Pancreas (tissue), 10 donors: Measurements from ENCODE around the gene ACIN1. TPM values are rescaled to one million over a fixed set of nuclear protein-coding genes. Genes with fewer than 3 reads are reported as not detected.

Experiments used
- ATAC-seq, 4 donors: fragments of 200-7000 bp; cut with Tn5 transposase; one replicate each; pipeline versions ENCODE4 v1.8.0 to v1.9.1; 2020; ENCODE audit warnings: mild to moderate bottlenecking in 4 of 4, moderate library complexity in 4 of 4
- DNase-seq, 6 donors: peaks; one replicate each; pipeline ENCODE4 v3.0.0-alpha.2; 2020
- FAIRE-seq: peaks from 2 replicates; lab custom pipeline; 2012; peaks lifted over from hg19 to GRCh38; lab: Jason Lieb, UNC
- H3K27ac ChIP-seq, 4 donors: fragments of 200-600 bp; sonication (generic); 1 replicate in 3 of 4; 2 replicates in 1 of 4; pipeline versions ENCODE4 v1.5.0 to v1.8.0; 2020
- H3K27me3 ChIP-seq, 4 donors: fragments of 200-600 bp; one replicate each; pipeline ENCODE4 v1.8.0; 2021
- H3K36me3 ChIP-seq, 3 donors: fragments of 200-600 bp; sonication (generic) in 1 of 3; one replicate each; pipeline versions ENCODE4 v1.5.0 to v1.8.0; 2020 to 2021
- H3K4me1 ChIP-seq, 3 donors: fragments of 200-600 bp; one replicate each; pipeline ENCODE4 v1.8.0; 2021
- H3K4me3 ChIP-seq, 4 donors: fragments of 200-600 bp; sonication (generic) in 2 of 4; one replicate each; pipeline versions ENCODE4 v1.5.0 to v1.8.0; 2020 to 2021
- H3K9me3 ChIP-seq, 4 donors: fragments of 200-600 bp; one replicate each; pipeline ENCODE4 v1.8.0; 2021
- WGBS, 2 donors: extraction: QIAGEN DNeasy Blood & Tissue Kit; methylation state at CpG; one replicate each; pipeline ENCODE4 v1.1.7; 2013; 5-methylcytosine and 5-hydroxymethylcytosine counted together
- intact Hi-C, 3 donors: fragments of 100-400 bp; cut with DNase I; formaldehyde crosslinking; loops; one replicate each; pipeline versions ENCODE4 v1.11.1 to v1.14.2; 2022
- polyA plus RNA-seq, 2 donors: library from polyadenylated mRNA; stranded (reverse); fragments of 200-250 nt; gene quantifications; one replicate each; pipeline ENCODE4 v1.2.3, GENCODE V29; 2013
- total RNA-seq, 6 donors: library from RNA; stranded (reverse); fragmentation: NEBNext Ultra II Directional in 4 of 6; extraction: Animal tissue kit (Norgen Biotek cat#: 25700) in 4 of 6; gene quantifications; one replicate each; pipeline versions ENCODE4 v1.2.1 to v1.2.4, GENCODE V29; 2021 to 2023
- TF ChIP-seq, protein P1 (sequence below), 4 donors: fragments of 200-600 bp; sonication (generic) in 3 of 4; IDR thresholded peaks; one replicate each; pipeline versions ENCODE4 v1.5.0 to v1.8.0; 2021; ENCODE audit warnings: antibody characterized with exemption in 4 of 4
- donor health status: healthy with polysubstance abuse.
- donor health status: DM: no; HTN: no; CAD: no; lungs with moderate emphysema.
- donor health status: DM: no; HTN: no; CAD: no.
- donor health status: control.
- donor health status: control.
- donor health status: Bipolar disorder and iron deficiency.
- donor health status: DM: yes; HTN: yes; CAD: no.
- donor health status: DM: no; HTN: no; CAD: no.
- donor health status: DM: no; HTN: no; CAD: no.
- donor health status: DM: yes; HTN: yes; CAD: no.

Gene ACIN1
- total and polyA plus RNA-seq, 8 donors, result 43.1 to 152 (median 62.4) TPM

DNA sequence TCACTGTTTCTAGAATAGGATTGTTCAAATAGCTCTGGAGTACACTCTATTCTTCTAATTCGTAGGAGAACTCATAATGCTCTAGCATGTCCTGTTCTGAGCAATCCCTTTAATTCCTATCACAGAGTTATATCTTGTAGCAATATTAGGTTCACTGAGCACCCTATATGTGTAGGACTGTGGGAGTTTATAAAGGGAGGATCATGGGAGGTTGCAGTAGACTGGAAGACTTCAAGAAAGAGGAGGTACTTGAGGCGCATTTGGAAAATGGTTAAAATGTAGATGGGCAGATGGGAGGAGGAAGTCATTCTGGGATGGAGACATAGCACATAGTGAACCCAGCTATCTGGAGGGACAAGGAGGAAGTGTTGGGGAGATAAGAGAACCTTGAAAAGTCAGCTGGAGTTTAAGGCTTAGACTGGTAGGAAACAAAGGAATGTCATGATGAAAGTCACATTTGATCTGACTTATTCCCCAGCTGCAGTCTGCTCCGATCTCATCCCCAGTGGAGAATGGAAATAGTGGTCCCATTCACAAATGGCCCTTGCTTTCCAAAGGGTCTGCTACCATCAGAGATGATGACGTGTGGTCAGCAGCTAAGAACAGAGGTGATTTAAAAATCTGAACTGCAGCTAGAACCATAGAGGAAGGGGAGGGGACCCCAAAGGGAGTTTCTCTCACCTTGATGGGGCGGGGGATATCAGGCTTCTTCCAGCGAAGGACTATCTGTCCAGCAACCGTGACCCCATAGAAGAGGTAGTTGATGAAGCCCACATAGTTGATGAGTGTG, 34.2 kb upstream of the ACIN1 start:
- intact Hi-C loops, result loop anchor here in 1 of 3 donors (10.0 kb wide), 1 partner anchor 56 kb away; the partner anchor contains the start of gene SLC7A8
- TF ChIP-seq, protein P1, sequence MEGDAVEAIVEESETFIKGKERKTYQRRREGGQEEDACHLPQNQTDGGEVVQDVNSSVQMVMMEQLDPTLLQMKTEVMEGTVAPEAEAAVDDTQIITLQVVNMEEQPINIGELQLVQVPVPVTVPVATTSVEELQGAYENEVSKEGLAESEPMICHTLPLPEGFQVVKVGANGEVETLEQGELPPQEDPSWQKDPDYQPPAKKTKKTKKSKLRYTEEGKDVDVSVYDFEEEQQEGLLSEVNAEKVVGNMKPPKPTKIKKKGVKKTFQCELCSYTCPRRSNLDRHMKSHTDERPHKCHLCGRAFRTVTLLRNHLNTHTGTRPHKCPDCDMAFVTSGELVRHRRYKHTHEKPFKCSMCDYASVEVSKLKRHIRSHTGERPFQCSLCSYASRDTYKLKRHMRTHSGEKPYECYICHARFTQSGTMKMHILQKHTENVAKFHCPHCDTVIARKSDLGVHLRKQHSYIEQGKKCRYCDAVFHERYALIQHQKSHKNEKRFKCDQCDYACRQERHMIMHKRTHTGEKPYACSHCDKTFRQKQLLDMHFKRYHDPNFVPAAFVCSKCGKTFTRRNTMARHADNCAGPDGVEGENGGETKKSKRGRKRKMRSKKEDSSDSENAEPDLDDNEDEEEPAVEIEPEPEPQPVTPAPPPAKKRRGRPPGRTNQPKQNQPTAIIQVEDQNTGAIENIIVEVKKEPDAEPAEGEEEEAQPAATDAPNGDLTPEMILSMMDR (IDR thresholded peaks at IDR 0.05), result no peak
- Histone ChIP-seq H3K27me3 (no peaks in the 10 kb centered on the region), H3K9me3 (no peaks in the 10 kb centered on the region), H3K36me3 (no peaks in the 10 kb centered on the region), H3K27ac (no peak overlapping the region), H3K4me3 (no peak overlapping the region), H3K4me1 (no peaks in the 10 kb centered on the region)
- no peak for FAIRE-seq
- ATAC-seq, result no peak
- no peak for DNase-seq
- WGBS, 2 donors, result 92% methylated on average over 7 of the region's 7 CpGs

DNA sequence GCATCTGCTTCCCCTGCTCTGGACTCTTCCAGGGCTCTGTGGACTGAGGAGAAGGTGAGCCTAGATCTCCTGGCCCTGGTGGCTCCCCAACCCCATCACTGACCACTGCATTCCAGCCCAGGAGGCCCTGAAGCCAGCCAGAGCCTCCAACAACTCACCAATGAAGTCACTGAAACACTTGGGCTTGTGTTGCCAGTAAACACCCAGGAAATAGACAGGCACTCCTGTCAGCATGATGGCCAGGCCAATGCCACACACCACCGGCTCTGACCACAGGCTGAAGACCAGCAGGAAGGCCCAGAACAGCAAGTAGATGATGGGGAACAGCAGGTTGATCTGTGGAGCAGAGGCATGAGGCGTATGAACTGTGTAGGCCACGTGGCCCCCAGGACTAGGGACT, 32.9 kb upstream of the ACIN1 start:
- ATAC-seq (no peak), FAIRE-seq (no peak), DNase-seq (no peak)
- Histone ChIP-seq H3K9me3 (no peaks in the 10 kb centered on the region), H3K27ac (no peak overlapping the region), H3K4me3 (no peak overlapping the region), H3K4me1 (peaks cover 0 to 7% (median 0%) of the 10 kb centered on the region in 3 donors), H3K36me3 (no peaks in the 10 kb centered on the region), H3K27me3 (no peaks in the 10 kb centered on the region)
- TF ChIP-seq, protein P1 (IDR thresholded peaks at IDR 0.05), result no peak
- intact Hi-C loops, result loop anchor here in 1 of 3 donors (10.0 kb wide), 1 partner anchor 57 kb away; the partner anchor contains the start of gene SLC7A8
- WGBS, 2 donors, result 90 to 93% methylated on average over 3 of the region's 3 CpGs

DNA sequence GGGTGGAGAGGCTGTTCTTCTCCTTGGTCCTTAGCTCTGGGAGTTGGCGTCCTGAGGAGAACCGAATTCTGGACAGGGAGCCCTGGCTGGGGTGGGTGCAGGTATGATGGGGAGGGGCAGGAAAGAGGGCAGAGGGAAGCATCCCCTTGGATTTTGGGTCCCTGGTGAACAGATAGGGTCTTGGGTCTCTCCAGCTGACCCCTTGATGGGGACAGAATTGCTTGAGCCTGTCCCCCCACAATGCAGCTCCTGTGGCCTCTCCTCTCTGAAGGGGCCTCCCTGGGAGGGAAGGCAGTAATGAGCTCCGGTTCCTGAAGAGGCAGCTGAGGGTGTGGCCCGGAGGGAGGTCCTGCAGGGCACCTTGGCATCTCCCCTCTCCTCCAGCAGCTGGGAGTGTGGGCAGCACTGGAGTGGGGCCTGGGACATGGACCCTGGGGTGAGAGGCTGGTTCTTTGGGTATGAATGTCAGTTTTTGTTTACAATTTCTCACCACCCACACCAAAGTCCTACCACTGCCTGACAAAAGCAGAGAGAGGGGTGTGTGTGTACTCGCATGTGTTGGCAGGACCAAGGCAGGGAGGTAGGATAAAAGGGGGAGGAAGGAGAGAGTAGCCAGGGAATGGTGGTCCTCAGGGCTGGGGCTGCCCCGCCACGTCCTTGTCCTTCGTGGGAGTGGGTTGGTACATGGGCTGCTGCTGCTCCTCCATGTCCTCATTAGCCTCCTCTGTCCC, 31.8 kb upstream of the ACIN1 start:
- FAIRE-seq, result no peak
- intact Hi-C loops, result loop anchor here in 1 of 3 donors (10.0 kb wide), 1 partner anchor 58 kb away; the partner anchor contains the start of gene SLC7A8
- H3K9me3 ChIP-seq, result no peaks in the 10 kb centered on the region
- no peak overlapping the region for H3K27ac ChIP-seq
- no peak for ATAC-seq
- 86 to 94% methylated on average over 8 of the region's 8 CpGs for WGBS, 2 donors
- H3K36me3 ChIP-seq, result no peaks in the 10 kb centered on the region
- H3K4me3 ChIP-seq, result no peak overlapping the region
- no peaks in the 10 kb centered on the region for H3K27me3 ChIP-seq
- TF ChIP-seq, protein P1 (IDR thresholded peaks at IDR 0.05), result no peak
- peaks cover 0 to 7% (median 0%) of the 10 kb centered on the region in 3 donors for H3K4me1 ChIP-seq
- DNase-seq, result no peak

- ATAC-seq (no peak), FAIRE-seq (no peak), DNase-seq (no peak)
- WGBS, 2 donors, result 82 to 84% methylated on average over 9 of the region's 9 CpGs
- Histone ChIP-seq H3K36me3 (no peaks in the 10 kb centered on the region), H3K27me3 (no peaks in the 10 kb centered on the region), H3K4me1 (peaks cover 0 to 11% (median 2%) of the 10 kb centered on the region in 3 donors), H3K27ac (no peak overlapping the region), H3K9me3 (no peaks in the 10 kb centered on the region), H3K4me3 (no peak overlapping the region)
- intact Hi-C loops, result loop anchor here in 1 of 3 donors (10.0 kb wide), 1 partner anchor 59 kb away; the partner anchor contains the start of gene SLC7A8
- TF ChIP-seq, protein P1 (IDR thresholded peaks at IDR 0.05), result no peak
Measured at GRCh38 chr14:23125933-23126524, 31.1 kb upstream of the ACIN1 start.
